SIG-M5 treated with dmso at 0.1 percent for 504 hours (cell line): Measurements from ENCODE around the gene ZNF337.
"Not testable (repeated sequence)": the region's sequence is repeated elsewhere in the genome, so short reads cannot be mapped to it uniquely, and the experiment has no call there.

ENCODE experiments used
- DNase-seq: peaks from one replicate; lab custom pipeline; 2025; ENCODE audit not compliant: unreplicated experiment; lab: John Stamatoyannopoulos, UW

Gene ZNF337

DNA sequence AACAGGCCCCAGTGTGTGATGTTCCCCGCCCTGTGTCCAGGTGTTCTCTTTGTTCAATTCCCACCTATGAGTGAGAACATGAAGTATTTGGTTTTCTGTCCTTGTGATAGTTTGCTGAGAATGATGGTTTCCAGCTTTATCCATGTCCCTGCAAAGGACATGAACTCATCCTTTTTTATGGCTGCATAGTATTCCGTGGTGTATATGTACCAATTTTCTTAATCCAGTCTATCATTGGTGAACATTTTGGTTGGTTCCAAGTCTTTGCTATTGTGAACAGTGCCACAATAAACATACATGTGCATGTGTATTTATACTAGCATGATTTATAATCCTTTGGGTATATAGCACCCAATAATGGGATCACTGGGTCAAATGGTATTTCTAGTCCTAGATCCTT lies 66.0 kb downstream of the ZNF337 start:
- not testable (repeated sequence) for DNase-seq

DNA sequence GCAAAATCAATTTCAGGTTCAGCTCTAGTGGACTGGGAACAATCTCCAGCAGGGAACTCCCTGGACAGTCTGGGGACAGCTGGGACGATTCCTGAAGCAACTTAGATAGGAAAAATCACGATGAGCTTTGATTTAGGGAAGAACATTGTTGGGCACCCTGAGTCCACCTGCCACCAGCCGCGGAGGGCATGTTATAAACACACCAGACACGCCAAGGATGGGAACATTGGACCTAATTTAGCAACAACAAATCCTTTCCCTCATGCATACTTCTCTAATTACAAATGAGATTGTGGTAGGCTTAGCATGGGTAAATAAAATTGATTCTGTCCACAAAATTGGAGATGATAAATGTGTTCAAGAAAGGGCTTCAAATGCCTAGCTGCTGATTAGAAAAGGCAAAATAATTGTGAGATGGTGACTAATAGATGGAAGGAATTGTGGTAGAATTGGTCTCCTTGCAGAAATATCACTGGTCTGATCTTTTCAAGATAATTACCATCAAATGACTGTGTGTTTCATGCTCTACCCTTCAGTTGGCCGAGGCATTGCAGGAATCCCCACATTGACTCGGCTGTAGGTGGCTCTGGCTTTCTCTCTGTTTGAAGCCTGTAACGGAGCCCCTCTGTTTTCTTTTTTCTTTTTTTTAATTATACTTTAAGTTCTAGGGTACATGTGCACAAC lies 66.7 kb downstream of the ZNF337 start:
- no peak for DNase-seq

DNA sequence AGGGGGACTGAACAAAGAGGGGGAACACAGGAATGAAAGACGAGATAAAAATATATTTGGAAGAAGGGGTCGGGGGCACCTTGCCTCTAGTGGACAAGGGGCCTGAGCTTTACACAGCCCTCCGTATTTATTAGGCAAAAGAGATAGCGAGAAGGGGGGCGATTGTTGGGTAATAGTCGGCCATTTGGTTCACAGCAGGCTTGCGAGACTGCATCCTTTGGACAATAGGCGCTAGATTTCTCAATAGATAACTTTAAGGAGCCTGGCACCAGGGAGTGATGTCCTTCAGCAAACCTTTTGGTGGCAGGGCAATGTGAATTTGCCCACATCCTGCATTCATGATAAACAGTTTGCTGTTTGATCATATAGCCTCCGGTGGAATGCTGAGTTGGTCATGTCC lies 69.9 kb downstream of the ZNF337 start:
- no peak for DNase-seq

DNA sequence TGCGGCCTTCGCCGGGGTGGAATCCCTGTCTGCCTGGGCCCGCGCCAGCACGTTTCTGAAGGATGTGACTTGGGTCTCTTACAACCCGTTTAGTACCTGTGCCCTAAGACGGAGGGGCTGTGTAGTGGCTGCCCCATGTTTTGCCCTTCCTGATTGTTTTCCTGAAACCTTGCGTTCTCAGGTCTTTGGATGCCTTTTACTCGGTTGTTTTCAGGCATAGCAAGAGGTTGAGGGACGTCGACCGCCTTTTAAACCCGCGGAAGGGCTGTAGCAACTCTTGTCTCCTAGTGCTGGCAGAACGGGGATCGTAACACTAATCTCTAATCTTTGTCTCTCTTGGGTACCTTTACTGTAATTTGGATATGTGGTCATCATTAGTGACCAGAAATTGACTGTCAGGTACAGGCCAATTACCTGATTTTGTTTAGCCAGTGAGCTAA lies 72.1 kb downstream of the ZNF337 start:
- peak; percentile 45 for DNase-seq
